DND-41 (cell line): ENCODE results near the gene RTKN2.

Experiments used
- ATAC-seq: fragments of 200-7000 bp; cut with Tn5 transposase; 3 replicates; pipeline ENCODE4 v1.9.1; 2021; ENCODE audit warnings: low read depth; ENCODE audit not compliant: insufficient read depth
- DNase-seq: peaks from one replicate; pipeline ENCODE4 v3.0.0-alpha.2; 2020
- H2AFZ ChIP-seq: 2 replicates; pipeline ENCODE4 v1.6.0; 2012; ENCODE audit warnings: low read depth, low read length
- H3K27ac ChIP-seq: 2 replicates; pipeline ENCODE4 v1.5.1; 2012; ENCODE audit warnings: low read length, inconsistent platforms
- H3K27me3 ChIP-seq: fragments of 200-600 bp; sonication (generic); 2 replicates; pipeline ENCODE4 v1.6.0; 2012; ENCODE audit warnings: low read length, mild to moderate bottlenecking, inconsistent platforms; ENCODE audit not compliant: insufficient read depth, poor library complexity
- H3K36me3 ChIP-seq: 2 replicates; pipeline ENCODE4 v1.5.1; 2012; ENCODE audit warnings: low read length, inconsistent platforms; ENCODE audit not compliant: insufficient read depth
- H3K4me1 ChIP-seq: 2 replicates; pipeline ENCODE4 v1.5.1; 2012; ENCODE audit warnings: mild to moderate bottlenecking, low read length; ENCODE audit not compliant: insufficient read depth
- H3K4me2 ChIP-seq: 2 replicates; pipeline ENCODE4 v1.6.0; 2012; ENCODE audit warnings: mild to moderate bottlenecking, moderate library complexity, low read length, inconsistent platforms; ENCODE audit not compliant: insufficient read depth
- H3K4me3 ChIP-seq, 2 experiments: fragments of 200-600 bp in 1 of 2; shearing (Covaris generic) in 1 of 2; 2 replicates each; pipeline ENCODE4 v1.5.1; 2012 to 2016; ENCODE audit warnings: inconsistent platforms in 2 of 2, low read length in 2 of 2, mild to moderate bottlenecking in 2 of 2, low read depth in 1 of 2, moderate library complexity in 1 of 2
- H3K79me2 ChIP-seq: 2 replicates; pipeline ENCODE4 v1.6.0; 2012; ENCODE audit warnings: low read length, inconsistent platforms; ENCODE audit not compliant: insufficient read depth
- H3K9ac ChIP-seq: 2 replicates; pipeline ENCODE4 v1.6.0; 2012; ENCODE audit warnings: low read depth, mild to moderate bottlenecking, inconsistent platforms, low read length, moderate library complexity
- H3K9me3 ChIP-seq: 2 replicates; pipeline ENCODE4 v1.5.1; 2012; ENCODE audit warnings: low read length, moderate library complexity, mild to moderate bottlenecking, inconsistent platforms; ENCODE audit not compliant: insufficient read depth, severe bottlenecking
- H4K20me1 ChIP-seq: 2 replicates; pipeline ENCODE4 v1.6.0; 2012; ENCODE audit warnings: low read length; ENCODE audit not compliant: insufficient read depth
- CTCF ChIP-seq: IDR thresholded peaks from 2 replicates; pipeline ENCODE4 v1.5.1; 2012; ENCODE audit warnings: borderline replicate concordance, low read length, moderate library complexity, mild to moderate bottlenecking; ENCODE audit not compliant: poor library complexity, severe bottlenecking; ENCODE audit errors: extremely low read depth
- EZH2 ChIP-seq: IDR thresholded peaks from 3 replicates; pipeline ENCODE4 v1.6.1; 2012; ENCODE audit warnings: borderline replicate concordance, low read depth, mild to moderate bottlenecking, moderate library complexity, low read length, inconsistent platforms; ENCODE audit not compliant: severe bottlenecking

RTKN2 gene

GRCh38 chr10:62253704-62254103 is 14.9 kb downstream of the RTKN2 start:
- H3K36me3 ChIP-seq = no peaks in the 10 kb centered on the region
- H4K20me1 ChIP-seq = no peaks in the 10 kb centered on the region
- no peak overlapping the region for H3K4me2 ChIP-seq
- no peak overlapping the region for H3K27ac ChIP-seq
- no peaks in the 10 kb centered on the region for H3K27me3 ChIP-seq
- ATAC-seq (no peak), DNase-seq (no peak)
- H3K79me2 ChIP-seq = no peaks in the 10 kb centered on the region
- no peaks in the 10 kb centered on the region for H3K4me1 ChIP-seq
- no peak overlapping the region for H3K4me3 ChIP-seq
- TF ChIP-seq CTCF (no peak), EZH2 (no peak)
- no peak overlapping the region for H3K9ac ChIP-seq
- no peak overlapping the region for H2AFZ ChIP-seq
- H3K9me3 ChIP-seq = no peaks in the 10 kb centered on the region

- ATAC-seq (no peak), DNase-seq (no peak)
- no peaks in the 10 kb centered on the region for H4K20me1 ChIP-seq
- H2AFZ ChIP-seq = no peak overlapping the region
- no peaks in the 10 kb centered on the region for H3K36me3 ChIP-seq
- H3K9me3 ChIP-seq = no peaks in the 10 kb centered on the region
- no peak overlapping the region for H3K9ac ChIP-seq
- H3K4me2 ChIP-seq = no peak overlapping the region
- H3K4me3 ChIP-seq = no peak overlapping the region
- H3K27me3 ChIP-seq = no peaks in the 10 kb centered on the region
- TF ChIP-seq CTCF = no peak
- TF ChIP-seq EZH2 = no peak
- H3K27ac ChIP-seq = no peak overlapping the region
- H3K79me2 ChIP-seq = no peaks in the 10 kb centered on the region
- H3K4me1 ChIP-seq = no peaks in the 10 kb centered on the region
These were observed 16.6 kb downstream of the RTKN2 start for GRCh38 chr10:62252051-62252450.

GRCh38 chr10:62250594-62251198 is 17.9 kb downstream of the RTKN2 start:
- Histone ChIP-seq H3K27me3 (no peaks in the 10 kb centered on the region), H3K36me3 (no peaks in the 10 kb centered on the region), H2AFZ (no peak overlapping the region), H3K27ac (no peak overlapping the region), H4K20me1 (no peaks in the 10 kb centered on the region), H3K9ac (no peak overlapping the region), H3K4me2 (no peak overlapping the region), H3K79me2 (no peaks in the 10 kb centered on the region), H3K9me3 (no peaks in the 10 kb centered on the region), H3K4me1 (no peaks in the 10 kb centered on the region), H3K4me3 (no peak overlapping the region)
- ATAC-seq = no peak
- no peak for DNase-seq
- TF ChIP-seq CTCF (no peak), EZH2 (no peak)
